GM12878 (cell line): Measurements from ENCODE around the gene PISD. TPM values are rescaled to one million over a fixed set of nuclear protein-coding genes. Genes with fewer than 3 reads are reported as not detected.

Source experiments
- ATAC-seq: fragments of 200-7000 bp; cut with Tn5 transposase; 3 replicates; pipeline ENCODE4 v1.9.1; 2020; ENCODE audit warnings: mild to moderate bottlenecking, moderate library complexity
- BruUV-seq: library from RNA; stranded (reverse); fragments of 400-500 nt; replicated peaks from 2 replicates; lab custom pipeline; 2021; lab: Mats Ljungman, UMichigan
- CTCF ChIA-PET: fragments of 300-600 bp; sonication (Branson Sonifier 250); formaldehyde crosslinking; extraction: SDS; loops from one replicate; lab custom pipeline; 2021; ENCODE audit warnings: inconsistent platforms; lab: Yijun Ruan, JAX
- POLR2A ChIA-PET: fragments of 350-600 bp; formaldehyde crosslinking; extraction: SDS; loops from one replicate; lab custom pipeline; 2021; ENCODE audit warnings: inconsistent platforms; lab: Charles Lee
- RAD21 ChIA-PET: fragments of 300-600 bp; sonication (Branson Sonifier 250); formaldehyde crosslinking; loops from one replicate; lab custom pipeline; 2023; ENCODE audit warnings: antibody characterized with exemption; ENCODE audit not compliant: unreplicated experiment; lab: Charles Lee
- SMC1A ChIA-PET: fragments of 300-600 bp; sonication (Branson Sonifier 250); formaldehyde crosslinking; loops from one replicate; lab custom pipeline; 2023; ENCODE audit not compliant: unreplicated experiment, uncharacterized antibody; lab: Charles Lee
- DNase-seq: peaks from one replicate; pipeline ENCODE4 v3.0.0-alpha.2; 2011; ENCODE audit warnings: low read depth, low spot score
- FAIRE-seq: peaks from 3 replicates; lab custom pipeline; 2011; peaks lifted over from hg19 to GRCh38; lab: Jason Lieb, UNC
- H2AFZ ChIP-seq: 2 replicates; pipeline ENCODE4 v1.6.0; 2011; ENCODE audit warnings: low read depth, low read length, control low read depth; ENCODE audit not compliant: control insufficient read depth
- H3K27ac ChIP-seq: 2 replicates; pipeline ENCODE4 v1.5.1; 2011; ENCODE audit warnings: control low read depth; ENCODE audit not compliant: control insufficient read depth, insufficient read depth
- H3K27me3 ChIP-seq, 2 experiments: replicated peaks in 1 of 2; 2 replicates each; pipeline versions ENCODE4 v1.6.0 to v1.6.1; 2011; ENCODE audit warnings: low read length in 1 of 2; ENCODE audit not compliant: control insufficient read depth in 2 of 2, insufficient read depth in 2 of 2
- H3K36me3 ChIP-seq, 2 experiments: 2 replicates each; pipeline ENCODE4 v1.5.1; 2011; ENCODE audit warnings: low read length in 1 of 2; ENCODE audit not compliant: control insufficient read depth in 2 of 2, insufficient read depth in 2 of 2
- H3K4me1 ChIP-seq: 2 replicates; pipeline ENCODE4 v1.6.1; 2011; ENCODE audit warnings: mild to moderate bottlenecking, low read length, moderate library complexity, mixed read lengths; ENCODE audit not compliant: control insufficient read depth, insufficient read depth
- H3K4me2 ChIP-seq: 2 replicates; pipeline ENCODE4 v1.6.0; 2011; ENCODE audit warnings: control low read depth; ENCODE audit not compliant: control insufficient read depth, insufficient read depth
- H3K4me3 ChIP-seq: fragments of 200-600 bp; sonication (generic); 2 replicates; pipeline ENCODE4 v1.5.1; 2016
- H3K79me2 ChIP-seq: 2 replicates; pipeline ENCODE4 v1.6.0; 2011; ENCODE audit warnings: low read length; ENCODE audit not compliant: control insufficient read depth, insufficient read depth
- H3K9ac ChIP-seq: 2 replicates; pipeline ENCODE4 v1.8.0; 2011; ENCODE audit warnings: low read length, control low read depth, mixed read lengths; ENCODE audit not compliant: control insufficient read depth, insufficient read depth
- H3K9me3 ChIP-seq: replicated peaks from 3 replicates; pipeline ENCODE4 v1.5.1; 2011; ENCODE audit warnings: mild to moderate bottlenecking, low read length; ENCODE audit not compliant: control insufficient read depth, insufficient read depth
- H4K20me1 ChIP-seq: 2 replicates; pipeline ENCODE4 v1.6.0; 2011; ENCODE audit not compliant: control insufficient read depth, insufficient read depth
- CEBPB ChIP-seq, 2 experiments: fragments of 150-350 bp in 1 of 2; IDR thresholded peaks; 2 replicates each; pipeline ENCODE4 v1.6.1; 2012 to 2014; ENCODE audit warnings: low read depth in 2 of 2, low read length in 2 of 2, borderline replicate concordance in 1 of 2, inconsistent platforms in 1 of 2
- E2F8 ChIP-seq: fragments of 450-650 bp; IDR thresholded peaks from 2 replicates; pipeline ENCODE4 v1.6.1; 2018; ENCODE audit warnings: mild to moderate bottlenecking, low read depth, moderate library complexity; ENCODE audit not compliant: partially characterized antibody
- ETV6 ChIP-seq, 2 experiments: fragments of 450-650 bp in 1 of 2; IDR thresholded peaks in 1 of 2; conservative IDR thresholded peaks in 1 of 2; 2 replicates each; pipeline ENCODE4 v1.6.1; 2014; ENCODE audit warnings: antibody characterized with exemption in 1 of 2, borderline replicate concordance in 1 of 2, low read depth in 1 of 2, mild to moderate bottlenecking in 1 of 2, moderate library complexity in 1 of 2
- HDAC2 ChIP-seq: fragments of 200-600 bp; sonication (generic); IDR thresholded peaks from 2 replicates; pipeline ENCODE4 v1.6.1; 2017
- KAT2A ChIP-seq: conservative IDR thresholded peaks from 2 replicates; pipeline ENCODE4 v1.6.1; 2011; ENCODE audit warnings: low read depth, low read length; ENCODE audit not compliant: control insufficient read depth
- NFIC ChIP-seq: IDR thresholded peaks from 2 replicates; pipeline ENCODE4 v1.6.1; 2012; ENCODE audit warnings: low read depth, mild to moderate bottlenecking, inconsistent platforms, low read length, moderate library complexity
- NR2F1 ChIP-seq: fragments of 450-650 bp; conservative IDR thresholded peaks from 2 replicates; pipeline ENCODE4 v1.6.1; 2017; ENCODE audit warnings: mild to moderate bottlenecking
- POLR2A ChIP-seq: IDR thresholded peaks from 2 replicates; pipeline ENCODE4 v1.6.1; 2011; ENCODE audit warnings: low read depth, mild to moderate bottlenecking, low read length
- REST ChIP-seq: IDR thresholded peaks from 2 replicates; pipeline ENCODE4 v1.6.1; 2012; ENCODE audit warnings: mild to moderate bottlenecking, low read depth, low read length
- WGBS: methylation state at CpG from one replicate; pipeline ENCODE4 v1.1.6; 2016; ENCODE audit warnings: low lambda C conversion rate; ENCODE audit not compliant: insufficient replicate concordance, insufficient coverage; ENCODE audit errors: missing lambda C conversion rate; 5-methylcytosine and 5-hydroxymethylcytosine counted together
- in situ Hi-C: fragments of 300-500 bp; cut with MboI; formaldehyde crosslinking; loops from 9 replicates; pipeline ENCODE4 v1.14.3; 2018; ENCODE audit warnings: mixed read lengths
- intact Hi-C: fragments of 100-400 bp; cut with micrococcal nuclease; formaldehyde crosslinking; loops from one replicate; pipeline ENCODE4 v1.14.2; 2022; ENCODE audit not compliant: unreplicated experiment
- polyA plus RNA-seq, 11 experiments: library from polyadenylated mRNA; depleted of rRNA in 4 of 11; unstranded in 6 of 11; stranded (reverse) in 5 of 11; fragments of >200 nt; fragmentation: Nextera tagmentation in 4 of 11; fragmentation: Illumina TruSeq in 1 of 11; extraction: Ambion mirVana in 4 of 11; extraction: Trizol in 1 of 11; gene quantifications; 1 replicate in 1 of 11; 2 replicates in 10 of 11; pipeline versions ENCODE4 v1.2.1 to v1.2.3, GENCODE V29; 2011 to 2016; ENCODE audit warnings: inconsistent platforms in 2 of 11, missing spikeins in 2 of 11, low read depth in 1 of 11
- total RNA-seq, 4 experiments: library from RNA; depleted of rRNA in 3 of 4; stranded (reverse); fragments of >200 nt in 3 of 4; fragmentation: Illumina TruSeq in 1 of 4; extraction: Trizol in 1 of 4; gene quantifications; 2 replicates each; pipeline versions ENCODE4 v1.2.1 to v1.2.3, GENCODE V29; 2013 to 2021

PISD gene
- total and polyA plus RNA-seq, 10 of the 15 experiments (the other 5 are each of a cell fraction or from before 2014, with no cell fraction given) = 25.8 to 62.7 (median 45.8) TPM

- intact Hi-C loops = no loop called here
Measured at GRCh38 chr22:31618057-31618456, 44.0 kb downstream of the PISD start.

GRCh38 chr22:31616315-31616980 lies 45.6 kb downstream of the PISD start:
- H3K4me3 ChIP-seq = no peak overlapping the region
- H3K27ac ChIP-seq = peak overlapping the region; percentile 55
- peak overlapping the region; percentile 8; the same call in 1 of the 2 replicates for H3K4me2 ChIP-seq
- H2AFZ ChIP-seq = no peak overlapping the region
- ChIA-PET SMC1A (interaction anchor here (0.7 to 1.1 kb wide), 6 partner anchors 14 to 147 kb away, joined by 3 to 4 read pairs (median 3); partner anchors contain the start of gene PISD), POLR2A (interaction anchor here (0.5 kb wide), 1 partner anchor 332 kb away, joined by 3 read pairs; no protein-coding TSS in a partner anchor), RAD21 (interaction anchor here (0.8 to 1.4 kb wide), 4 partner anchors 14 to 165 kb away, joined by 3 to 8 read pairs (median 3); no protein-coding TSS in a partner anchor), CTCF (interaction anchor here (0.6 to 1.5 kb wide), 6 partner anchors 14 to 180 kb away, joined by 4 to 7 read pairs (median 4); no protein-coding TSS in a partner anchor)
- no TSS peak for BruUV-seq
- ATAC-seq = peak; percentile 81
- no peaks in the 10 kb centered on the region for H3K9me3 ChIP-seq
- FAIRE-seq = no peak
- H3K27me3 ChIP-seq = no peaks in the 10 kb centered on the region
- H3K36me3 ChIP-seq = peaks cover 20 to 47% of the 10 kb centered on the region in 2 experiments; a peak in 3 of 4 replicates
- H3K79me2 ChIP-seq = no peaks in the 10 kb centered on the region
- DNase-seq = no peak
- 24% methylated on average over 9 of the region's 9 CpGs for WGBS
- in situ Hi-C loops (no loop called here), intact Hi-C loops (no loop called here)
- peaks cover 16% of the 10 kb centered on the region for H3K4me1 ChIP-seq
- no peaks in the 10 kb centered on the region for H4K20me1 ChIP-seq
- no peak overlapping the region for H3K9ac ChIP-seq
- TF ChIP-seq NR2F1 = peak; percentile 81
- no peak for TF ChIP-seq KAT2A
- no peak for TF ChIP-seq CEBPB (IDR thresholded peaks at IDR 0.05; ENCODE audit: borderline replicate concordance in 1 of 2, low read depth in 2 of 2, low read length in 2 of 2)
- no peak for TF ChIP-seq HDAC2
- no peak for TF ChIP-seq NFIC
- no peak for TF ChIP-seq REST
- no peak for TF ChIP-seq E2F8

More at GRCh38 chr22:31618057-31618456, 44.0 kb downstream of the PISD start:
- ChIA-PET POLR2A (interaction anchor here (0.7 kb wide), 1 partner anchor 18 kb away, joined by 4 read pairs; no protein-coding TSS in a partner anchor), SMC1A (no interaction called here), CTCF (no interaction called here), RAD21 (interaction anchor here (1.1 kb wide), 1 partner anchor 12 kb away, joined by 3 read pairs; no protein-coding TSS in a partner anchor)
- BruUV-seq = no TSS peak
- in situ Hi-C loops = no loop called here
- no peak for DNase-seq
- Histone ChIP-seq H3K9ac (no peak overlapping the region), H3K4me2 (no peak overlapping the region), H3K9me3 (no peaks in the 10 kb centered on the region), H3K4me1 (peaks cover 16% of the 10 kb centered on the region), H3K27me3 (no peaks in the 10 kb centered on the region), H3K36me3 (peaks cover 25 to 59% of the 10 kb centered on the region in 2 experiments; a peak in 3 of 4 replicates), H3K79me2 (no peaks in the 10 kb centered on the region; the same call in none of the 2 replicates), H4K20me1 (peaks cover 4% of the 10 kb centered on the region; the same call in 1 of the 2 replicates), H3K4me3 (no peak overlapping the region), H2AFZ (no peak overlapping the region), H3K27ac (no peak overlapping the region)
- 93% methylated on average over 17 of the region's 17 CpGs for WGBS
- no peak for ATAC-seq
- TF ChIP-seq POLR2A (peak; percentile 33), ETV6 (conservative IDR thresholded peaks at IDR 0.05 in 1 of 2, IDR thresholded peaks at IDR 0.05 in 1 of 2; ENCODE audit: borderline replicate concordance in 1 of 2, low read depth in 1 of 2) (no peak)
- no peak for FAIRE-seq
